WTC11 (cell line): Measurements from ENCODE around the gene EFCAB5. TPM values are rescaled to one million over a fixed set of nuclear protein-coding genes. Genes with fewer than 3 reads are reported as not detected.

ENCODE experiments used
- ATAC-seq: fragments of 200-7000 bp; cut with Tn5 transposase; 2 replicates; pipeline ENCODE4 v1.10.0; 2021; ENCODE audit warnings: mild to moderate bottlenecking, moderate library complexity
- CTCF ChIA-PET: fragments of 300-600 bp; sonication (Branson Sonifier 250); formaldehyde crosslinking; loops from one replicate; lab custom pipeline; 2021; ENCODE audit warnings: antibody characterized with exemption; lab: Charles Lee
- POLR2A ChIA-PET: fragments of 350-600 bp; sonication (Branson Sonifier 250); formaldehyde crosslinking; loops from one replicate; lab custom pipeline; 2021; ENCODE audit warnings: antibody characterized with exemption; lab: Charles Lee
- DNase-seq: peaks from one replicate; pipeline ENCODE4 v3.0.0; 2021; ENCODE audit warnings: low spot score
- H3K27ac Mint-ChIP-seq: 2 replicates; pipeline ENCODE4 v1.8.0; 2021; ENCODE audit warnings: mixed read lengths
- H3K27me3 Mint-ChIP-seq: 2 replicates; pipeline ENCODE4 v1.8.0; 2021; ENCODE audit warnings: low read depth, mild to moderate bottlenecking, moderate library complexity, mixed read lengths
- H3K36me3 Mint-ChIP-seq: 2 replicates; pipeline ENCODE4 v1.8.0; 2021; ENCODE audit warnings: mixed read lengths
- H3K4me1 Mint-ChIP-seq: 2 replicates; pipeline ENCODE4 v1.8.0; 2022; ENCODE audit warnings: mixed read lengths
- H3K4me3 Mint-ChIP-seq: 2 replicates; pipeline ENCODE4 v1.8.0; 2021; ENCODE audit warnings: mild to moderate bottlenecking, moderate library complexity, mixed read lengths
- H3K9me3 Mint-ChIP-seq: 2 replicates; pipeline ENCODE4 v1.8.0; 2021; ENCODE audit warnings: mixed read lengths
- ATF3 ChIP-seq: sonication (generic); formaldehyde crosslinking; conservative IDR thresholded peaks from 2 replicates; pipeline ENCODE4 v1.8.1; 2022; ENCODE audit warnings: mild to moderate bottlenecking, missing genetic modification reagents
- CDX4 ChIP-seq: fragments of 250-450 bp; sonication (Bioruptor Pico); IDR thresholded peaks from 2 replicates; pipeline ENCODE4 v1.9.0; 2021; ENCODE audit warnings: moderate library complexity, mild to moderate bottlenecking, inconsistent platforms, borderline replicate concordance
- GABPB1 ChIP-seq: sonication (generic); formaldehyde crosslinking; IDR thresholded peaks from 2 replicates; pipeline ENCODE4 v1.8.1; 2023; ENCODE audit warnings: mild to moderate bottlenecking, missing genetic modification reagents
- GRHL2 ChIP-seq: fragments of 250-450 bp; sonication (Bioruptor Pico); IDR thresholded peaks from 2 replicates; pipeline ENCODE4 v1.8.0; 2022; ENCODE audit warnings: mild to moderate bottlenecking, moderate library complexity; ENCODE audit not compliant: insufficient replicate concordance, severe bottlenecking
- GTF2I ChIP-seq: fragments of 250-450 bp; sonication (Bioruptor Pico); conservative IDR thresholded peaks from 2 replicates; pipeline ENCODE4 v1.4.0; 2021; ENCODE audit warnings: mild to moderate bottlenecking
- HMGA2 ChIP-seq: fragments of 250-450 bp; sonication (Bioruptor Pico); IDR thresholded peaks from 2 replicates; pipeline ENCODE4 v1.4.0; 2021; ENCODE audit warnings: mild to moderate bottlenecking, moderate library complexity
- IRF2 ChIP-seq: sonication (generic); formaldehyde crosslinking; IDR thresholded peaks from 2 replicates; pipeline ENCODE4 v1.8.0; 2022; ENCODE audit warnings: low read depth, missing genetic modification reagents, borderline replicate concordance
- JUN ChIP-seq: sonication (generic); formaldehyde crosslinking; IDR thresholded peaks from 2 replicates; pipeline ENCODE4 v1.8.0; 2023; ENCODE audit warnings: mild to moderate bottlenecking, missing genetic modification reagents
- MAX ChIP-seq: sonication (generic); formaldehyde crosslinking; IDR thresholded peaks from 2 replicates; pipeline ENCODE4 v1.8.0; 2022; ENCODE audit warnings: mild to moderate bottlenecking, missing genetic modification reagents
- RELA ChIP-seq: sonication (generic); formaldehyde crosslinking; IDR thresholded peaks from 2 replicates; pipeline ENCODE4 v1.8.1; 2022; ENCODE audit warnings: missing genetic modification reagents, mild to moderate bottlenecking, borderline replicate concordance
- SMAD4 ChIP-seq: sonication (generic); formaldehyde crosslinking; IDR thresholded peaks from 2 replicates; pipeline ENCODE4 v1.8.0; 2022; ENCODE audit warnings: mild to moderate bottlenecking, missing genetic modification reagents
- TEAD1 ChIP-seq: sonication (generic); formaldehyde crosslinking; IDR thresholded peaks from 2 replicates; pipeline ENCODE4 v1.8.0; 2022; ENCODE audit warnings: mild to moderate bottlenecking, missing genetic modification reagents
- TEAD4 ChIP-seq: sonication (generic); formaldehyde crosslinking; IDR thresholded peaks from 2 replicates; pipeline ENCODE4 v1.8.0; 2022; ENCODE audit warnings: mild to moderate bottlenecking, missing genetic modification reagents
- ZBTB43 ChIP-seq: sonication (generic); formaldehyde crosslinking; IDR thresholded peaks from 2 replicates; pipeline ENCODE4 v1.8.1; 2023; ENCODE audit warnings: mild to moderate bottlenecking, missing genetic modification reagents
- ZMAT4 ChIP-seq: fragments of 250-450 bp; sonication (Bioruptor Pico); IDR thresholded peaks from 2 replicates; pipeline ENCODE4 v1.9.0; 2021; ENCODE audit warnings: mild to moderate bottlenecking
- total RNA-seq: library from RNA; stranded (reverse); gene quantifications from 3 replicates; pipeline ENCODE4 v1.2.3, GENCODE V29; 2021
- TF ChIP-seq, protein P1 (sequence below): fragments of 250-450 bp; sonication (Bioruptor Pico); IDR thresholded peaks from 2 replicates; pipeline ENCODE4 v2.1.2; 2022; ENCODE audit warnings: mild to moderate bottlenecking, moderate library complexity
- TF ChIP-seq, protein P2 (sequence below): fragments of 250-450 bp; sonication (Bioruptor Pico); IDR thresholded peaks from 2 replicates; pipeline ENCODE4 v1.9.0; 2021; ENCODE audit warnings: mild to moderate bottlenecking
- TF ChIP-seq, protein P3 (sequence below): sonication (generic); formaldehyde crosslinking; IDR thresholded peaks from 2 replicates; pipeline ENCODE4 v1.8.1; 2022; ENCODE audit warnings: mild to moderate bottlenecking, missing genetic modification reagents, moderate library complexity, borderline replicate concordance
- TF ChIP-seq, protein P4 (sequence below): sonication (generic); formaldehyde crosslinking; IDR thresholded peaks from 2 replicates; pipeline ENCODE4 v1.8.0; 2023; ENCODE audit warnings: missing genetic modification reagents, mild to moderate bottlenecking, borderline replicate concordance
- TF ChIP-seq, protein P5 (sequence below): sonication (generic); formaldehyde crosslinking; IDR thresholded peaks from 2 replicates; pipeline ENCODE4 v1.8.1; 2023; ENCODE audit warnings: mild to moderate bottlenecking, missing genetic modification reagents, borderline replicate concordance

EFCAB5 gene
- total RNA-seq, 1 experiment from 2014 or later = 0.59 TPM

GRCh38 chr17:30074254-30074653 lies 132.8 kb downstream of the EFCAB5 start:
- Mint-ChIP-seq H3K9me3 (peaks cover under 1% of the 10 kb centered on the region; the same call in 1 of the 2 replicates), H3K4me3 (no peak overlapping the region), H3K36me3 (no peaks in the 10 kb centered on the region), H3K27ac (no peak overlapping the region), H3K27me3 (peaks cover 10% of the 10 kb centered on the region), H3K4me1 (no peaks in the 10 kb centered on the region)
- no peak for ATAC-seq
- CTCF ChIA-PET = interaction anchor here (0.6 to 1.8 kb wide), 3 partner anchors 19 to 267 kb away, joined by 3 to 9 read pairs (median 3); no protein-coding TSS in a partner anchor
- DNase-seq = no peak
- POLR2A ChIA-PET = no interaction called here
- TF ChIP-seq, protein P1, sequence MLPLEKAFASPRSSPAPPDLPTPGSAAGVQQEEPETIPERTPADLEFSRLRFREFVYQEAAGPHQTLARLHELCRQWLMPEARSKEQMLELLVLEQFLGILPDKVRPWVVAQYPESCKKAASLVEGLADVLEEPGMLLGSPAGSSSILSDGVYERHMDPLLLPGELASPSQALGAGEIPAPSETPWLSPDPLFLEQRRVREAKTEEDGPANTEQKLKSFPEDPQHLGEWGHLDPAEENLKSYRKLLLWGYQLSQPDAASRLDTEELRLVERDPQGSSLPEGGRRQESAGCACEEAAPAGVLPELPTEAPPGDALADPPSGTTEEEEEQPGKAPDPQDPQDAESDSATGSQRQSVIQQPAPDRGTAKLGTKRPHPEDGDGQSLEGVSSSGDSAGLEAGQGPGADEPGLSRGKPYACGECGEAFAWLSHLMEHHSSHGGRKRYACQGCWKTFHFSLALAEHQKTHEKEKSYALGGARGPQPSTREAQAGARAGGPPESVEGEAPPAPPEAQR (CRISPR knock-in tag) = no peak
- TF ChIP-seq ZBTB43 (CRISPR knock-in tag) (no peak), IRF2 (no peak), GRHL2 (CRISPR knock-in tag) (no peak), TEAD4 (CRISPR knock-in tag) (no peak), MAX (no peak), GABPB1 (CRISPR knock-in tag) (no peak), GTF2I (no peak), RELA (CRISPR knock-in tag) (no peak), ZMAT4 (CRISPR knock-in tag) (no peak), ATF3 (no peak), CDX4 (CRISPR knock-in tag) (no peak), JUN (no peak), HMGA2 (CRISPR knock-in tag) (no peak), TEAD1 (no peak), SMAD4 (CRISPR knock-in tag) (no peak)
- TF ChIP-seq, protein P2, sequence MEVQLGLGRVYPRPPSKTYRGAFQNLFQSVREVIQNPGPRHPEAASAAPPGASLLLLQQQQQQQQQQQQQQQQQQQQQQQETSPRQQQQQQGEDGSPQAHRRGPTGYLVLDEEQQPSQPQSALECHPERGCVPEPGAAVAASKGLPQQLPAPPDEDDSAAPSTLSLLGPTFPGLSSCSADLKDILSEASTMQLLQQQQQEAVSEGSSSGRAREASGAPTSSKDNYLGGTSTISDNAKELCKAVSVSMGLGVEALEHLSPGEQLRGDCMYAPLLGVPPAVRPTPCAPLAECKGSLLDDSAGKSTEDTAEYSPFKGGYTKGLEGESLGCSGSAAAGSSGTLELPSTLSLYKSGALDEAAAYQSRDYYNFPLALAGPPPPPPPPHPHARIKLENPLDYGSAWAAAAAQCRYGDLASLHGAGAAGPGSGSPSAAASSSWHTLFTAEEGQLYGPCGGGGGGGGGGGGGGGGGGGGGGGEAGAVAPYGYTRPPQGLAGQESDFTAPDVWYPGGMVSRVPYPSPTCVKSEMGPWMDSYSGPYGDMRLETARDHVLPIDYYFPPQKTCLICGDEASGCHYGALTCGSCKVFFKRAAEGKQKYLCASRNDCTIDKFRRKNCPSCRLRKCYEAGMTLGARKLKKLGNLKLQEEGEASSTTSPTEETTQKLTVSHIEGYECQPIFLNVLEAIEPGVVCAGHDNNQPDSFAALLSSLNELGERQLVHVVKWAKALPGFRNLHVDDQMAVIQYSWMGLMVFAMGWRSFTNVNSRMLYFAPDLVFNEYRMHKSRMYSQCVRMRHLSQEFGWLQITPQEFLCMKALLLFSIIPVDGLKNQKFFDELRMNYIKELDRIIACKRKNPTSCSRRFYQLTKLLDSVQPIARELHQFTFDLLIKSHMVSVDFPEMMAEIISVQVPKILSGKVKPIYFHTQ (CRISPR knock-in tag) = no peak
- TF ChIP-seq, protein P3, sequence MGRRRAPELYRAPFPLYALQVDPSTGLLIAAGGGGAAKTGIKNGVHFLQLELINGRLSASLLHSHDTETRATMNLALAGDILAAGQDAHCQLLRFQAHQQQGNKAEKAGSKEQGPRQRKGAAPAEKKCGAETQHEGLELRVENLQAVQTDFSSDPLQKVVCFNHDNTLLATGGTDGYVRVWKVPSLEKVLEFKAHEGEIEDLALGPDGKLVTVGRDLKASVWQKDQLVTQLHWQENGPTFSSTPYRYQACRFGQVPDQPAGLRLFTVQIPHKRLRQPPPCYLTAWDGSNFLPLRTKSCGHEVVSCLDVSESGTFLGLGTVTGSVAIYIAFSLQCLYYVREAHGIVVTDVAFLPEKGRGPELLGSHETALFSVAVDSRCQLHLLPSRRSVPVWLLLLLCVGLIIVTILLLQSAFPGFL (CRISPR knock-in tag) = no peak
- TF ChIP-seq, protein P4, sequence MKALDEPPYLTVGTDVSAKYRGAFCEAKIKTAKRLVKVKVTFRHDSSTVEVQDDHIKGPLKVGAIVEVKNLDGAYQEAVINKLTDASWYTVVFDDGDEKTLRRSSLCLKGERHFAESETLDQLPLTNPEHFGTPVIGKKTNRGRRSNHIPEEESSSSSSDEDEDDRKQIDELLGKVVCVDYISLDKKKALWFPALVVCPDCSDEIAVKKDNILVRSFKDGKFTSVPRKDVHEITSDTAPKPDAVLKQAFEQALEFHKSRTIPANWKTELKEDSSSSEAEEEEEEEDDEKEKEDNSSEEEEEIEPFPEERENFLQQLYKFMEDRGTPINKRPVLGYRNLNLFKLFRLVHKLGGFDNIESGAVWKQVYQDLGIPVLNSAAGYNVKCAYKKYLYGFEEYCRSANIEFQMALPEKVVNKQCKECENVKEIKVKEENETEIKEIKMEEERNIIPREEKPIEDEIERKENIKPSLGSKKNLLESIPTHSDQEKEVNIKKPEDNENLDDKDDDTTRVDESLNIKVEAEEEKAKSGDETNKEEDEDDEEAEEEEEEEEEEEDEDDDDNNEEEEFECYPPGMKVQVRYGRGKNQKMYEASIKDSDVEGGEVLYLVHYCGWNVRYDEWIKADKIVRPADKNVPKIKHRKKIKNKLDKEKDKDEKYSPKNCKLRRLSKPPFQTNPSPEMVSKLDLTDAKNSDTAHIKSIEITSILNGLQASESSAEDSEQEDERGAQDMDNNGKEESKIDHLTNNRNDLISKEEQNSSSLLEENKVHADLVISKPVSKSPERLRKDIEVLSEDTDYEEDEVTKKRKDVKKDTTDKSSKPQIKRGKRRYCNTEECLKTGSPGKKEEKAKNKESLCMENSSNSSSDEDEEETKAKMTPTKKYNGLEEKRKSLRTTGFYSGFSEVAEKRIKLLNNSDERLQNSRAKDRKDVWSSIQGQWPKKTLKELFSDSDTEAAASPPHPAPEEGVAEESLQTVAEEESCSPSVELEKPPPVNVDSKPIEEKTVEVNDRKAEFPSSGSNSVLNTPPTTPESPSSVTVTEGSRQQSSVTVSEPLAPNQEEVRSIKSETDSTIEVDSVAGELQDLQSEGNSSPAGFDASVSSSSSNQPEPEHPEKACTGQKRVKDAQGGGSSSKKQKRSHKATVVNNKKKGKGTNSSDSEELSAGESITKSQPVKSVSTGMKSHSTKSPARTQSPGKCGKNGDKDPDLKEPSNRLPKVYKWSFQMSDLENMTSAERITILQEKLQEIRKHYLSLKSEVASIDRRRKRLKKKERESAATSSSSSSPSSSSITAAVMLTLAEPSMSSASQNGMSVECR (CRISPR knock-in tag) = no peak
- TF ChIP-seq, protein P5, sequence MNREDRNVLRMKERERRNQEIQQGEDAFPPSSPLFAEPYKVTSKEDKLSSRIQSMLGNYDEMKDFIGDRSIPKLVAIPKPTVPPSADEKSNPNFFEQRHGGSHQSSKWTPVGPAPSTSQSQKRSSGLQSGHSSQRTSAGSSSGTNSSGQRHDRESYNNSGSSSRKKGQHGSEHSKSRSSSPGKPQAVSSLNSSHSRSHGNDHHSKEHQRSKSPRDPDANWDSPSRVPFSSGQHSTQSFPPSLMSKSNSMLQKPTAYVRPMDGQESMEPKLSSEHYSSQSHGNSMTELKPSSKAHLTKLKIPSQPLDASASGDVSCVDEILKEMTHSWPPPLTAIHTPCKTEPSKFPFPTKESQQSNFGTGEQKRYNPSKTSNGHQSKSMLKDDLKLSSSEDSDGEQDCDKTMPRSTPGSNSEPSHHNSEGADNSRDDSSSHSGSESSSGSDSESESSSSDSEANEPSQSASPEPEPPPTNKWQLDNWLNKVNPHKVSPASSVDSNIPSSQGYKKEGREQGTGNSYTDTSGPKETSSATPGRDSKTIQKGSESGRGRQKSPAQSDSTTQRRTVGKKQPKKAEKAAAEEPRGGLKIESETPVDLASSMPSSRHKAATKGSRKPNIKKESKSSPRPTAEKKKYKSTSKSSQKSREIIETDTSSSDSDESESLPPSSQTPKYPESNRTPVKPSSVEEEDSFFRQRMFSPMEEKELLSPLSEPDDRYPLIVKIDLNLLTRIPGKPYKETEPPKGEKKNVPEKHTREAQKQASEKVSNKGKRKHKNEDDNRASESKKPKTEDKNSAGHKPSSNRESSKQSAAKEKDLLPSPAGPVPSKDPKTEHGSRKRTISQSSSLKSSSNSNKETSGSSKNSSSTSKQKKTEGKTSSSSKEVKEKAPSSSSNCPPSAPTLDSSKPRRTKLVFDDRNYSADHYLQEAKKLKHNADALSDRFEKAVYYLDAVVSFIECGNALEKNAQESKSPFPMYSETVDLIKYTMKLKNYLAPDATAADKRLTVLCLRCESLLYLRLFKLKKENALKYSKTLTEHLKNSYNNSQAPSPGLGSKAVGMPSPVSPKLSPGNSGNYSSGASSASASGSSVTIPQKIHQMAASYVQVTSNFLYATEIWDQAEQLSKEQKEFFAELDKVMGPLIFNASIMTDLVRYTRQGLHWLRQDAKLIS (CRISPR knock-in tag) = no peak
